GM21529 (cell line): ENCODE data around the gene TADA1.
"Not testable (repeated sequence)": the region's sequence is repeated elsewhere in the genome, so short reads cannot be mapped to it uniquely, and the experiment has no call there.

Source experiments
- ATAC-seq: cut with Tn5 transposase; IDR thresholded peaks from one replicate; pipeline ENCODE4 v1.9.1; 2021; ENCODE audit not compliant: unreplicated experiment

The TADA1 gene

GRCh38 chr1:166899769-166900168 lies 23.7 kb upstream of the TADA1 start:
- no peak for ATAC-seq

GRCh38 chr1:166895766-166896165 lies 19.7 kb upstream of the TADA1 start:
- ATAC-seq: no peak

GRCh38 chr1:166889776-166890175 lies 13.7 kb upstream of the TADA1 start:
- ATAC-seq: no peak

- ATAC-seq: no peak
Observed at GRCh38 chr1:166888373-166889111, 12.5 kb upstream of the TADA1 start.

- ATAC-seq: no peak
Observed at GRCh38 chr1:166884971-166885370, 8.9 kb upstream of the TADA1 start.

- no peak for ATAC-seq
Observed at GRCh38 chr1:166884040-166884642, 8.1 kb upstream of the TADA1 start.

GRCh38 chr1:166882893-166883292 lies 6.8 kb upstream of the TADA1 start:
- no peak for ATAC-seq

GRCh38 chr1:166878173-166878917 lies 2.3 kb upstream of the TADA1 start:
- ATAC-seq: not testable (repeated sequence)

- peak; percentile 2 for ATAC-seq
Observed at GRCh38 chr1:166876540-166876838, 425 bp upstream of the TADA1 start.

- ATAC-seq: no peak
Observed at GRCh38 chr1:166875302-166875733, 746 bp downstream of the TADA1 start.

- ATAC-seq: no peak
Observed at GRCh38 chr1:166874464-166874863, 1.6 kb downstream of the TADA1 start.

GRCh38 chr1:166870584-166870983 lies 5.5 kb downstream of the TADA1 start:
- ATAC-seq: no peak

GRCh38 chr1:166869318-166870099 lies 6.6 kb downstream of the TADA1 start:
- ATAC-seq: no peak

- no peak for ATAC-seq
Observed at GRCh38 chr1:166868639-166869038, 7.4 kb downstream of the TADA1 start.

- ATAC-seq: no peak
Observed at GRCh38 chr1:166865926-166866325, 10.1 kb downstream of the TADA1 start.

GRCh38 chr1:166859597-166859996 lies 16.5 kb downstream of the TADA1 start:
- no peak for ATAC-seq

GRCh38 chr1:166858726-166859419 lies 17.2 kb downstream of the TADA1 start:
- ATAC-seq: no peak

GRCh38 chr1:166857995-166858394 lies 18.1 kb downstream of the TADA1 start:
- no peak for ATAC-seq

- no peak for ATAC-seq
Observed at GRCh38 chr1:166855558-166855957, 20.5 kb downstream of the TADA1 start.

- ATAC-seq: no peak
Observed at GRCh38 chr1:166852918-166853317, 23.1 kb downstream of the TADA1 start.

- ATAC-seq: no peak
Observed at GRCh38 chr1:166849135-166849534, 26.9 kb downstream of the TADA1 start.
